Keratinocyte (primary cell): ENCODE data around the gene MAPK7.

Experiments used
- CTCF ChIP-seq, 3 experiments: IDR thresholded peaks in 1 of 3; conservative IDR thresholded peaks in 1 of 3; optimal IDR thresholded peaks in 1 of 3; 2 replicates in 2 of 3; 3 replicates in 1 of 3; pipeline versions ENCODE3 to v1.5.1; 2011; ENCODE audit warnings: low read length in 3 of 3, mild to moderate bottlenecking in 3 of 3, moderate library complexity in 2 of 3, control low read depth in 1 of 3, inconsistent platforms in 1 of 3; ENCODE audit not compliant: insufficient read depth in 2 of 3; ENCODE audit errors: extremely low read depth in 1 of 3
- EZH2 ChIP-seq: IDR thresholded peaks from one replicate; pipeline ENCODE4 v1.6.1; 2012; ENCODE audit warnings: inconsistent platforms, mild to moderate bottlenecking, low read length, moderate library complexity

- TF ChIP-seq CTCF (optimal IDR thresholded peaks at IDR 0.05 in 1 of 3, IDR thresholded peaks at IDR 0.05 in 1 of 3, conservative IDR thresholded peaks at IDR 0.05 in 1 of 3; ENCODE audit: extremely low read depth in 1 of 3, insufficient read depth in 2 of 3, low read length in 3 of 3) (no peak), EZH2 (no peak)
Observed at GRCh38 chr17:19348806-19349205, 29.5 kb upstream of the MAPK7 start.
